Measurements from ENCODE around the gene LY9. TPM values are rescaled to one million over a fixed set of nuclear protein-coding genes. Genes with fewer than 3 reads are reported as not detected.
A peak's percentile ranks its signal among the peaks of the same experiment; 100 is the strongest.

Gene LY9
- total and polyA plus RNA-seq, 4 donors, result 0.21 to 1.5 (median 0.63) TPM

DNA sequence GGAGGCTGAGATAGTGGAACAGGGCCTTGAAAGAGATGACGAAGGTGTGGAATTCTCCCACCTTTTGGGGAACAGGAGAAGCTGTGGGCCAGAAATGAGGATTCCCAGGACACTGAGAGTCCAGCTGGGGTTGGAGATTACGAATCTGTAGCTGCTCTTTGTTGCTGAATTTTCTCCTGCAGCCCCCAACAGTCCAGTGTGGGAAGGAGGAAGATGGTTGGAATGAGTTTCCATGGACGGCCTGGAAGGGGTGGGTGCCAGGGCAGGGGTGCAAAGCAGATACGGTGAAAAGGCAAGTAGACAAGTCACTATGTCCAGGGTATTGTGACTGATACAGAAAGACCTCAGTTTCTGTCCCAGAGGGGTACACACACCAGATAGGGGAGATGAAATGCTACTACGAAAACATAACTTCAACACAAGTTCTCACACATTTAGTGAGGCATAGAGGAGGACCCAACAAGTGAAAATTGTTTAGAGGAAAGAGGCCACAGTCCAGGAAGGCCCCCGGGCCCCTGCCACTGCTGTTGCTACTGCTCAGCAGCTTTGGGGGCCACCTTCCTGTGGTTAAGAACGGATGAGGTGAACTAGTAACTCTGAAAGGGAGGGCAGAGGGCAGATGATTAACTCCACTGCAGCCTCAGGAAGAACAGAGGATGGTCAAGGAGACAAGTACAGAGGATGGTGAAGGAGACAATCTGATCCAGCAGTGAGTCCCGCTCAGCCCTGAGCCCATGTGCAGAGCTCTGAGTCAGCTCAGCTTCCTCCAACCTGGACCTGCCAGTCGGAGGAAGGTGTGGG, 59.4 kb downstream of the LY9 start (continued):
- no peak for TF ChIP-seq FOXA2 (IDR thresholded peaks at IDR 0.05)
- no peak for TF ChIP-seq RAD21 (IDR thresholded peaks at IDR 0.05)

- Histone ChIP-seq H3K4me3 (ENCODE audit: low read depth in 1 of 3, low read length in 3 of 3) (no peak overlapping the region), H3K9ac (ENCODE audit: low read depth in 1 of 2, low read length in 2 of 2) (no peak overlapping the region), H3K9me3 (ENCODE audit: control insufficient read depth in 4 of 4, low read length in 3 of 4) (no peaks in the 10 kb centered on the region), H3K27me3 (ENCODE audit: control insufficient read depth in 4 of 4, insufficient read depth in 4 of 4, low read length in 3 of 4) (no peaks in the 10 kb centered on the region), H3K4me1 (ENCODE audit: control insufficient read depth in 4 of 4, insufficient read depth in 4 of 4, low read length in 3 of 4) (peaks cover 0 to 8% (median 8%) of the 10 kb centered on the region in 4 donors), H3K27ac (ENCODE audit: low read depth in 1 of 2, low read length in 2 of 2) (no peak overlapping the region), H3K36me3 (ENCODE audit: control insufficient read depth in 4 of 4, insufficient read depth in 3 of 4, low read depth in 1 of 4, low read length in 3 of 4) (no peaks in the 10 kb centered on the region)
- WGBS, result 52% methylated on average over 4 of the region's 4 CpGs
- TF ChIP-seq HNF4A (conservative IDR thresholded peaks at IDR 0.05) (no peak), RAD21 (IDR thresholded peaks at IDR 0.05) (no peak), EGR1 (IDR thresholded peaks at IDR 0.05; ENCODE audit: low read depth in 2 of 2) (no peak), YY1 (IDR thresholded peaks at IDR 0.05) (no peak), CTCF (IDR thresholded peaks at IDR 0.05; ENCODE audit: low read depth, low read length, missing input control) (no peak), TAF1 (conservative IDR thresholded peaks at IDR 0.05) (no peak), NR2F2 (IDR thresholded peaks at IDR 0.05) (no peak), GABPA (IDR thresholded peaks at IDR 0.05 in 1 of 2, conservative IDR thresholded peaks at IDR 0.05 in 1 of 2) (no peak), JUND (IDR thresholded peaks at IDR 0.05) (no peak), REST (IDR thresholded peaks at IDR 0.05) (no peak), HNF4G (IDR thresholded peaks at IDR 0.05) (no peak), ZBTB33 (IDR thresholded peaks at IDR 0.05) (no peak), SP1 (IDR thresholded peaks at IDR 0.05) (no peak), RXRA (IDR thresholded peaks at IDR 0.05) (no peak), FOXA1 (IDR thresholded peaks at IDR 0.05) (no peak), FOXA2 (IDR thresholded peaks at IDR 0.05) (no peak)
- TF ChIP-seq, protein P1, sequence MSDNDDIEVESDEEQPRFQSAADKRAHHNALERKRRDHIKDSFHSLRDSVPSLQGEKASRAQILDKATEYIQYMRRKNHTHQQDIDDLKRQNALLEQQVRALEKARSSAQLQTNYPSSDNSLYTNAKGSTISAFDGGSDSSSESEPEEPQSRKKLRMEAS (IDR thresholded peaks at IDR 0.05), result no peak
- TF ChIP-seq, protein P2, sequence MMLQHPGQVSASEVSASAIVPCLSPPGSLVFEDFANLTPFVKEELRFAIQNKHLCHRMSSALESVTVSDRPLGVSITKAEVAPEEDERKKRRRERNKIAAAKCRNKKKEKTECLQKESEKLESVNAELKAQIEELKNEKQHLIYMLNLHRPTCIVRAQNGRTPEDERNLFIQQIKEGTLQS (IDR thresholded peaks at IDR 0.05), result no peak
- DNase-seq (ENCODE audit: low spot score), result peak; percentile 81
These were observed 62.1 kb downstream of the LY9 start for GRCh38 chr1:160858097-160858496.
